Kidney capillary endothelial cell (primary cell): ENCODE results near the gene PTGIR.
A peak's percentile ranks its signal among the peaks of the same experiment; 100 is the strongest.

ENCODE experiments used
- DNase-seq: peaks from one replicate; pipeline ENCODE4 v3.0.0-alpha.2; 2018; ENCODE audit warnings: low spot score

The PTGIR gene

DNA sequence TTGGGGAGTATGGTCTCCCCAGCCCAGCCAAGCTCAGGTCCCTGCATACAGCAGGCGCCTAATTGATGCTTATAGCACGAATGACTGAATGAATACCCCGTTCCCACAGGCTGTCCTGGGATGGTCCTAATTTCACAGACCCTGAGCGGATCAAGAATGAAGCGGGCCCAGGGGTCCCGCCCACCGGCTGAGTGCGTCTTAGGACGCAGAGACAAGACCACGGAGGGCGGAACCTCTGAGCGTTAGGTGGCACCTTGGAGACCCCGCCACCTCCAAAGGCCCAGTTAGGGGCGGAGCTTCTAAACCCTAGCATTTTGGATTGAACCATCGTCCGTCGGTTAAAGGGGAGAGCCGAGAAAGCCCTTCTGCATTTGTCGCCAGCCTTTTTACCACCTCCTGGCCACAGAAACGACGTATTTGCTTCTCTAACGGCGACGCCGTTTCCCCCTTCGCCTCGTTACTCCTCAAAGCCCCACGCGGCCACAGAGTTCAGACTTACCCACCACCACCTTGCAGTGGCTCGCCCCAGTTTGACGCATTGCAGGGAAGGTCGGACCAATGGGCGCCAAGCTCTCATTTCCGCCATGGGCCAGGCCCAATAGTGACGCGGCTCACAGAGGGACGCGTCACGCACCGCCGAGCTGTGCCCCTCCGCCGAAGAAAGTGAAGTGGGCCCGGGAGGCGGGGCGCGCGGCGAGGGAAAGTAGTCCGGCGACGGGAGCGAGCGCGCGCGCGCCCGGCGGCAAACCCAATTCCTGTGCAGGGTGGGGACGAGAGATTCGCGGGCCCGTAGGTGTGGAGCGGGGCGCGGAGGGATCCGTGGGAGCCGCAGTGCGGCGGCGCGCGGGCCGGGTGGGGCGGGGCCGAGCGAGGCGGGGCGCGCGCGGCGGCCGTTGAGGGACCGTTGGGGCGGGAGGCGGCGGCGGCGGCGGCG lies 24.2 kb downstream of the PTGIR start:
- DNase-seq, result peak; percentile 93

GRCh38 chr19:46599716-46600373 lies 25.0 kb downstream of the PTGIR start:
- DNase-seq, result no peak

DNA sequence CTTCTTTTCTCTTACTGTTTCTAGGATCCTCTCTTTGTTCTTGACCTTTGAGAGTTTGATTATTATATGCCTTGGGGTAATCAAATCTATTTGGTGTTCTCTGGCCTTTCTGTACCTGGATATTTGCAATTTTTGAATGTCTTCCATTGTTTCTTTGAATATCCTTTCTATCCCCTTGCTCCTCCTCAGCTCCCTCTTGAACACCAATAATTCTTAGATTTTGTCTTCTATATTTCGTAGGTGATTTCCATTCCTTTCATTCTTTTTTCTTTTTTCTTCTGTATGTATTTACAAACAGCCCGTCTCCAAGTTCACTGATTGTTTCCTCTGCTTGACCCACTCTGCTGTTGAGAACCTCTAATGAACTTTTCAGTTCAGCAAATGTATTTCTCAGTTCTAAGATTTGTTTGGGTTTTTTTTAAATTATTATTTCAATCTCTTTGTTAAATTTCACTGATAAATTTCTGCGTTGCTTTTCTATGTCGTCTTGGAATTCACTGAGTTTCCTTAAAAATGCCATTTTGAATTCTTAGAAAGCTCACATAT lies 26.4 kb downstream of the PTGIR start:
- no peak for DNase-seq

GRCh38 chr19:46596008-46596407 lies 28.9 kb downstream of the PTGIR start:
- no peak for DNase-seq

- no peak for DNase-seq
These were observed 33.0 kb downstream of the PTGIR start for GRCh38 chr19:46591870-46592269.

- no peak for DNase-seq
These were observed 33.6 kb downstream of the PTGIR start for GRCh38 chr19:46591254-46591653.

DNA sequence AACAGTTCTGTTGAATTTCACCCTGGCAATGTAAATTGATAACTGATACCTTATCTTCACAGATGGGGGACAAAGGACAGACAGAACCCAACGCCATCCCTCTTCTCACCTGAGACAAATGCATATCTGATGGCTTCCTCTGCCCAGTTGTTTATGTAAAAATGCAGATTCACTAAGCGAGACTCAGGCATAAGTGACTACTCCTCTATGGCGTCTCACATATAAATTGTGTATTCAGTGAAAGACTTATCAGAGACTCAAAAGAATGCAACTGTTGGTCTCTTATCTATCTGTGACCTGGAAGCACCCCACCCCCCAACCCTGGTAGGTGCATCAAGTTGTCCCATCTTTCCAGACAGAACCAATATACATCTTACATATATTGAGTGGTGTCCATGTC lies 37.0 kb downstream of the PTGIR start:
- no peak for DNase-seq

DNA sequence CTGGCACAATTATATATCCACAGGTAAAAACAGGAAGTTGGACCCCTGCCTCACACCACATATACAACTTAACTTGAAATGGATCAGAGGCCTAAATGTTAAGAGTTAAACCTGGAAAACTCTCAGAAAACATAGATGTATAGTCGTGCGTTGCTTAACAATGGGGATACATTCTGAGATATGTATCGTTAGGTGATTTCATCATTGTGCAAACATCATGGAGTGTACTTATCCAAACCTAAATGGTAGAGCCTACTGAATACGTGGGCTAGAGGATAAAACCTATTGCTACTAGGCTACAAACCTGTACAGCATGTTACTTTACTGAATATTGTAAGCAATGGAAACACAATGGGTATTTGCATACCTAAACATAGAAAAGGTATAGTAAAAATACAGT lies 38.6 kb downstream of the PTGIR start:
- no peak for DNase-seq

GRCh38 chr19:46585539-46585938 lies 39.4 kb downstream of the PTGIR start:
- no peak for DNase-seq

DNA sequence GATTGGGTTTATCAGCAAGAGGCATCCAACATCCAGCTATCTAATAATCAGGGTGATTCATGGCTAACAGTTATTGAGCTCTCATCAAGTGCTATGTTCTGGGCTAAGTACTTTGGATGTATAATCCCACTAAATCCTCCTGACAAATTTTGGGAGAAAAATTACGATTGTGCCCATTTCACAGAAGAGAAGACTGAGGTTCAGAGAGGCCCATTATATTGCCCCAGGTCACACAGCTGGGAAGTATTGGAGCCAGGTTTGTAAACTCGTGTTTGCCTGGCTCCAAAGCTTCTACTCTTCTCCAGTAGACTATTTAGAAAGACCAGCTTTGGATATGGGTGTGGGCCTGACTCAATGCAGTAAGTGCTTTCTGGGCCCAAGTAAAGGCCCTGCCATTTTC lies 44.6 kb downstream of the PTGIR start:
- DNase-seq, result no peak

DNA sequence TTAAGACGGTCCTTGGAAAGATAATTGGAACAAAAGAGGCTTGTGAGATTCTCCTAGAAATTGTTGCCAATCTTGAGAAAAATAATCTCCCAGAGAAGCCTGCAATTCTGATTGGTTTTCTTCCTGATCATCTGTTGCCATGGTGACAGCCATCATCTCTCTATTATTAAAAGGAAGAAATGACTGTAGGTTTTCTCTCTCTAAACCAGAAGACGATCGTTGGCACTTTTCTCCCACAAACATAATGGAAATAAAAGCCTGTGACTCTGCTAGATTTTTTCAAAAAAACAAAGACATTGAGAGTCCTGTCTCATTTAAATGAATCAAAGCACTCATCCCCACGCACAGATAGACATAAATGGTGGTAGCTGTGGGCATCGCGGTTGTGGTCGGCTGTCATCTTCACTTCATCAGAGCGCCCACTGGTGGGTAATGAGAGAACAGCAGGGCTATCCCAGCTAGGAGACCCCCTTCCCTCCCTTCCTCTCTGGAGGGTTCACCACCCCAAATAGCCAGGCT lies 45.5 kb downstream of the PTGIR start:
- DNase-seq, result no peak

GRCh38 chr19:46578450-46578849 lies 46.4 kb downstream of the PTGIR start:
- DNase-seq, result no peak

- DNase-seq, result no peak
These were observed 50.4 kb downstream of the PTGIR start for GRCh38 chr19:46574533-46574932.

GRCh38 chr19:46573679-46574498 lies 51.0 kb downstream of the PTGIR start:
- no peak for DNase-seq

DNA sequence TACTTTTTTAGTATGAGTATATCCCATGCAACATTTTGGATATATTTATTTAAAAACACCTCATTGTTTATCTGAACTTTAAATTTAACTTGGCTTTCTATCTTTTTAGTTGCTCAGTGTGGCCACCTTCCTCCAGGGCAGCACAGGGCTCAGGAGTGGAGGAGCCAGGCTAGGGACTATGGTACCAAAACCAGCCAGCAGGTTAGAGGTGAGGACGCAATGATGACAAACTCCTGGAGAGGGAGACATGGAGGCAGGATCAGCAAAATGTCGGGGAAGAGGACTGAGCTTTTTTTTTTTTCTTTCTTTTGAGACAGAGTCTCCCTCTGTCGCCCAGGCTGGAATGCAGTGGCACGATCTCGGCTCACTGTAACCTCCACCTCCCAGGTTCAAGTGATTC lies 53.4 kb downstream of the PTGIR start:
- DNase-seq, result no peak
